Measurements from ENCODE around the gene DGKB.

DGKB gene

DNA sequence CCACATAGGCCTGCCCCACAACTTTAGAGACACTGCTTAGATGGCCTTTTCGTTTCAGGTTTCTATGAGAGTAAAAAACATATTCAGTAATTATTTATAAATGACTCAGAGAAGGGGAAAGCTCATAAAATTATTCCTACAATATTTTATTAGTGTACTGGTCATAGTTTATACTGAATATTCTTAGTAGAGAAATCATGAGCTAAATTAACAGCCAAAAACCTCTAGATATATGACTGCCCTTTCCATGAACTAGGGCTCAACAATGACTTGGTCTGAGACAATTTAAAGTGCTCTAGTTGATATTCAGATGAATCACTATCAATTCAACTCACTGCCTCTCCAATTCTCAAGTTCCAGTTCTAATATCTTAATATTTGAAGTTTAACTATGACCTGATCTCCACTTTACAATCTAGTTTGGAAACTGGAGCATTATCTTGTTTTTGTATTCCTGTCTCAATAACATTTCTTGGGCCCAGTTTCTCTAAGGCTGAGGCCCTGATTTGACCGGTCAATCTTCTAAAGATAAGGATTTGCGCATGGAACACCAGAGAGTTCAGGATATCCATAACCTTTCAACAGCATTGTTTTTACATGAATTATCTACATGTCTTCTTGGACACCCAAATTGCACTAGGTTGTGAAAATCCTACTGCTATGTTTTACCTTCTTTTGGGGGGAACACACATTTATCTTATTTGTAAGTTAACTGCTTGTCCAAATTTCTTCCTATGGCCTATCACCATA is 141.6 kb downstream of the DGKB start:
- TF ChIP-seq SPI1 (IDR thresholded peaks at IDR 0.05; ENCODE audit: low read depth, low read length) (no peak), POLR2A (IDR thresholded peaks at IDR 0.05; ENCODE audit: low read depth, low read length) (no peak), POU2F2 (IDR thresholded peaks at IDR 0.05; ENCODE audit: low read depth, low read length) (no peak), TAF1 (IDR thresholded peaks at IDR 0.05; ENCODE audit: low read depth, low read length) (no peak)
- DNase-seq (ENCODE audit: insufficient read length, low spot score) (no peak), FAIRE-seq (no peak)

DNA sequence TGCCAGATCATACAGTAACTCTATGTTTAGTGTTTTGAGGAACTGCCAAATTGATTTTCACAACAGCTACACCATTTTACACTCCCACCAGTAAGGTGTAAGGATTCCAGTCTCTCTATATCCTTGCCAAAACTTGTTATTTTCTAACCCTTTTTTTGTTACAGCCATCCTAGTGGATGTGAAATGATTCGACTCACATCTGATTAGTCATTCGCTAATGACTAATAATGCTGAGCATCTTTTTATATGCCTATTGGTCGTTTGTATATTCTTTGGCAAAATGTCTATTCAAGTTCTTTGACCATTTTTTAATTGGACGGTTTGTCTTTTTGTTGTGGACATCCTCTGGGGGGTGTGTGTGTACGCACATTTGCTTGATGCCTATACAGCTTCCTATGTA is 142.8 kb downstream of the DGKB start:
- TF ChIP-seq POLR2A (IDR thresholded peaks at IDR 0.05; ENCODE audit: low read depth, low read length) = no peak
- no peak for TF ChIP-seq POU2F2 (IDR thresholded peaks at IDR 0.05; ENCODE audit: low read depth, low read length)
- no peak for TF ChIP-seq SPI1 (IDR thresholded peaks at IDR 0.05; ENCODE audit: low read depth, low read length)
- no peak for TF ChIP-seq TAF1 (IDR thresholded peaks at IDR 0.05; ENCODE audit: low read depth, low read length)
- no peak for TF ChIP-seq PAX5 (IDR thresholded peaks at IDR 0.05; ENCODE audit: insufficient read depth, low read length, severe bottlenecking)
- no peak for TF ChIP-seq POLR2AphosphoS5 (IDR thresholded peaks at IDR 0.05; ENCODE audit: low read depth, low read length)
- FAIRE-seq (no peak), DNase-seq (ENCODE audit: insufficient read length, low spot score) (no peak)

GRCh38 chr7:14754631-14755030 is 147.9 kb downstream of the DGKB start:
- DNase-seq (ENCODE audit: insufficient read length, low spot score) (no peak), FAIRE-seq (no peak)
- TF ChIP-seq POU2F2 (IDR thresholded peaks at IDR 0.05; ENCODE audit: low read depth, low read length) = no peak
- no peak for TF ChIP-seq TAF1 (IDR thresholded peaks at IDR 0.05; ENCODE audit: low read depth, low read length)
- no peak for TF ChIP-seq SPI1 (IDR thresholded peaks at IDR 0.05; ENCODE audit: low read depth, low read length)
- no peak for TF ChIP-seq PAX5 (IDR thresholded peaks at IDR 0.05; ENCODE audit: insufficient read depth, low read length, severe bottlenecking)
- no peak for TF ChIP-seq POLR2AphosphoS5 (IDR thresholded peaks at IDR 0.05; ENCODE audit: low read depth, low read length)
- no peak for TF ChIP-seq POLR2A (IDR thresholded peaks at IDR 0.05; ENCODE audit: low read depth, low read length)

DNA sequence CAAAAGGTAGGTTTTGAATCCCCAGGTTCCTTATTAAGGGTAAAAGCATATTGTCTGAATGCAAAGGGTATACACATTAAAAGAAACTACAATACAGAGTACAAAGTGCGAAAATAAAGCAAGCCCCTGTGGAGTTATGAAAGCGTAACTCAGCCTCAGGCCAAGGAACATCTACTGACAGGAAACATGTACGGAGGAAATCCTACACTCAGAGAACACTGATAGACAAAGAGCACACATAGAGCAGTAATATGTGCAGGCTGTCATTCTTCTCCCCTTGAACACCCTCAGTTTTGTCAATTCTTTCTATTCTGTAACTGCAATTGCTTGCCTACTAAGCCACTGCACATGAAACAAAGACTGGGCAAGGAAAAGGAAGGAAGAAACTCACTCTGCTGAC is 150.2 kb downstream of the DGKB start:
- DNase-seq (ENCODE audit: insufficient read length, low spot score) = no peak
- no peak for TF ChIP-seq POLR2A (IDR thresholded peaks at IDR 0.05; ENCODE audit: low read depth, low read length)
- no peak for TF ChIP-seq SPI1 (IDR thresholded peaks at IDR 0.05; ENCODE audit: low read depth, low read length)
- no peak for TF ChIP-seq PAX5 (IDR thresholded peaks at IDR 0.05; ENCODE audit: insufficient read depth, low read length, severe bottlenecking)
- no peak for TF ChIP-seq POU2F2 (IDR thresholded peaks at IDR 0.05; ENCODE audit: low read depth, low read length)
- TF ChIP-seq POLR2AphosphoS5 (IDR thresholded peaks at IDR 0.05; ENCODE audit: low read depth, low read length) = no peak
- no peak for TF ChIP-seq TAF1 (IDR thresholded peaks at IDR 0.05; ENCODE audit: low read depth, low read length)
- no peak for FAIRE-seq

- FAIRE-seq (no peak), DNase-seq (ENCODE audit: insufficient read length, low spot score) (no peak)
- TF ChIP-seq PAX5 (IDR thresholded peaks at IDR 0.05; ENCODE audit: insufficient read depth, low read length, severe bottlenecking) = no peak
- no peak for TF ChIP-seq POLR2A (IDR thresholded peaks at IDR 0.05; ENCODE audit: low read depth, low read length)
- TF ChIP-seq SPI1 (IDR thresholded peaks at IDR 0.05; ENCODE audit: low read depth, low read length) = no peak
- TF ChIP-seq POLR2AphosphoS5 (IDR thresholded peaks at IDR 0.05; ENCODE audit: low read depth, low read length) = no peak
- TF ChIP-seq POU2F2 (IDR thresholded peaks at IDR 0.05; ENCODE audit: low read depth, low read length) = no peak
- TF ChIP-seq TAF1 (IDR thresholded peaks at IDR 0.05; ENCODE audit: low read depth, low read length) = no peak
Observed at GRCh38 chr7:14751461-14751860, 151.1 kb downstream of the DGKB start.

DNA sequence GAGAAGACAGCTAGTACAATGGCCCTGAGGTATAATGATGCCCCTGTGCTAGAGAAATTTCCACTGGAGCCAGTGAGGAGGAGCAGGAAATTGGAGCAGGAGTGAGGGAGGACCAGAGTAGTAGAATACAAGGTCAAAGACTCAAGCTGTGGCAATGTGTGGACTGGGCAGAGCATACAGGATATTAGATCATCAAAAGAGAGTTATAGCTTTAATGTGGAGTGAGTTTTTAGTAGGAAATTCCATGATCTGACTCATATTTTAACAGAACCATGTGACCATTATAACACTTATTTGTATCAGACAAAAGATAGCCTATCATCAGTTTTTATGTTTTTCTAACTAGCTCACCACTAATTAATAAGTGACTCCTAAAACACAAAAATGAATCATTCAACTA is 154.1 kb downstream of the DGKB start:
- no peak for TF ChIP-seq POLR2A (IDR thresholded peaks at IDR 0.05; ENCODE audit: low read depth, low read length)
- TF ChIP-seq SPI1 (IDR thresholded peaks at IDR 0.05; ENCODE audit: low read depth, low read length) = no peak
- no peak for TF ChIP-seq PAX5 (IDR thresholded peaks at IDR 0.05; ENCODE audit: insufficient read depth, low read length, severe bottlenecking)
- no peak for TF ChIP-seq TAF1 (IDR thresholded peaks at IDR 0.05; ENCODE audit: low read depth, low read length)
- no peak for TF ChIP-seq POU2F2 (IDR thresholded peaks at IDR 0.05; ENCODE audit: low read depth, low read length)
- no peak for TF ChIP-seq POLR2AphosphoS5 (IDR thresholded peaks at IDR 0.05; ENCODE audit: low read depth, low read length)
- FAIRE-seq (no peak), DNase-seq (ENCODE audit: insufficient read length, low spot score) (no peak)

DNA sequence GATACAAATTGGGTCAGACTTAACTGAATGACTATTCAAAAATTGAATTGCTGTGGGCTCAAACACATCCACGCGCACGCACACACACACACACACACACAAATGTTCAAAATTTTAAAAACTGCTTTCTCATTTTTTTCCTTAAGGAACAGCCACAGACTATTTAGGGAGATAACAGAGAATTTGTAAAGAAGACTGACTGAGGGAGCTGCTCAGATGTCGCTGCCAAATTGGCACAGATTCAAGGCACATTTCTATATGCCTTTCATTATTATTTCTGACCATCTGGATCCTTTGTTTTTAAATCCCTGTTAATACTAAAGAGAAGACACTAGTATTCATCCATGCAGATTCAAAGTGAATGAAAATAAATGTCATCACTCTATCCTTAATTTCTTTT is 154.8 kb downstream of the DGKB start:
- TF ChIP-seq SPI1 (IDR thresholded peaks at IDR 0.05; ENCODE audit: low read depth, low read length) (no peak), PAX5 (IDR thresholded peaks at IDR 0.05; ENCODE audit: insufficient read depth, low read length, severe bottlenecking) (no peak), POU2F2 (IDR thresholded peaks at IDR 0.05; ENCODE audit: low read depth, low read length) (no peak), TAF1 (IDR thresholded peaks at IDR 0.05; ENCODE audit: low read depth, low read length) (no peak), POLR2A (IDR thresholded peaks at IDR 0.05; ENCODE audit: low read depth, low read length) (no peak), POLR2AphosphoS5 (IDR thresholded peaks at IDR 0.05; ENCODE audit: low read depth, low read length) (no peak)
- DNase-seq (ENCODE audit: insufficient read length, low spot score) (no peak), FAIRE-seq (no peak)

DNA sequence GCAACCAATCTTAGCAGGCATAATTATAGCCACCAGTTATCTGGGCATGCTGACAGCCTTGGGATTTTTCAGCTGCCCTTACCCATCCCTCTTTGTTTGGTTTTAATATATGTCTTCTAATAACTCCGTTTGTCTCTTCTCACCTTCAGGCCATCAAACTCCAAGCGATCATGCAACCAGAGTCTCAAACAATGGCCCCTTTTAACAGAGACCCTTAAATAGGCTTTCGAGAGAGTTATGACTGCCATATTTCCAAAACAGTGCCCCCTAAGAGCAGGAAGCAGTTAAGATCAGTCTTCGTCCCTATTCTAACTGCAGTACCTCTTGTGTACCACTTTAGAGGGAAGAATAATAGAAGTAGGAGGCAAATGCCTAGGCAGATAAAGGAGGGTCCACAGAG is 157.5 kb downstream of the DGKB start:
- TF ChIP-seq SPI1 (IDR thresholded peaks at IDR 0.05; ENCODE audit: low read depth, low read length) (no peak), TAF1 (IDR thresholded peaks at IDR 0.05; ENCODE audit: low read depth, low read length) (no peak), PAX5 (IDR thresholded peaks at IDR 0.05; ENCODE audit: insufficient read depth, low read length, severe bottlenecking) (no peak), POU2F2 (IDR thresholded peaks at IDR 0.05; ENCODE audit: low read depth, low read length) (no peak), POLR2A (IDR thresholded peaks at IDR 0.05; ENCODE audit: low read depth, low read length) (no peak), POLR2AphosphoS5 (IDR thresholded peaks at IDR 0.05; ENCODE audit: low read depth, low read length) (no peak)
- no peak for DNase-seq (ENCODE audit: insufficient read length, low spot score)
- no peak for FAIRE-seq

DNA sequence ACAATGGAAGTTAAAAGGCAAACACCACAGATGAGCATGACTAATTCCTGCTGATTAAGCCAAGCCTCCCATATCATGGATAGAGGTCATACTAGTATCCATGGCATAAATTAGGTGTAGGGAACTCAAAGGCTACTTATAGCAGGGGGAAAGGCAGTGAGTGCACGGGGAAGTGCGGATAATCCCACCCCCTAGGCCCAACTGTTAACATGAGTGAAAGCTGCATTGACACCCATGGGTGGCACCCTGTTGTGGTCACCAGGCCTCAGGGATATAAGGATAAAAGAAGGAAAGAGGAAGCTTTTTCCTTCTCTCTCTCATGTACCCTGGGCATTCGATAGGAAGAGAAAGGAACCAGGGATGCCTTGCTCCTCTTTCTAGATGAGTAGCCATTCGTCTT is 161.9 kb downstream of the DGKB start:
- no peak for FAIRE-seq
- TF ChIP-seq POLR2A (IDR thresholded peaks at IDR 0.05; ENCODE audit: low read depth, low read length) (no peak), TAF1 (IDR thresholded peaks at IDR 0.05; ENCODE audit: low read depth, low read length) (no peak)
- DNase-seq (ENCODE audit: insufficient read length, low spot score) = no peak

GRCh38 chr7:14739841-14740185 is 162.7 kb downstream of the DGKB start:
- no peak for DNase-seq (ENCODE audit: insufficient read length, low spot score)
- FAIRE-seq = no peak
- TF ChIP-seq PAX5 (IDR thresholded peaks at IDR 0.05; ENCODE audit: insufficient read depth, low read length, severe bottlenecking) = no peak
- no peak for TF ChIP-seq POLR2AphosphoS5 (IDR thresholded peaks at IDR 0.05; ENCODE audit: low read depth, low read length)
- TF ChIP-seq TAF1 (IDR thresholded peaks at IDR 0.05; ENCODE audit: low read depth, low read length) = no peak
- no peak for TF ChIP-seq SPI1 (IDR thresholded peaks at IDR 0.05; ENCODE audit: low read depth, low read length)
- TF ChIP-seq POLR2A (IDR thresholded peaks at IDR 0.05; ENCODE audit: low read depth, low read length) = no peak
- TF ChIP-seq POU2F2 (IDR thresholded peaks at IDR 0.05; ENCODE audit: low read depth, low read length) = no peak
